A549 (cell line): Measurements from ENCODE around the gene EWSR1. TPM values are rescaled to one million over a fixed set of nuclear protein-coding genes. Genes with fewer than 3 reads are reported as not detected.
"Not testable (repeated sequence)": the region's sequence is repeated elsewhere in the genome, so short reads cannot be mapped to it uniquely, and the experiment has no call there.

Experiments
- ATAC-seq, 2 experiments: fragments of 200-7000 bp in 1 of 2; fragments of >200 bp in 1 of 2; cut with Nextera tagmentation in 1 of 2; cut with Tn5 transposase in 1 of 2; 3 replicates each; pipeline versions ENCODE4 v1.8.0 to v1.9.1; 2018 to 2020; ENCODE audit warnings: mild to moderate bottlenecking in 1 of 2, moderate library complexity in 1 of 2
- CTCF ChIA-PET: fragments of 300-600 bp; sonication (Branson Sonifier 250); formaldehyde crosslinking; extraction: SDS; loops from one replicate; lab custom pipeline; 2021; ENCODE audit warnings: antibody characterized with exemption, inconsistent platforms; lab: Yijun Ruan, JAX
- POLR2A ChIA-PET: fragments of 350-600 bp; formaldehyde crosslinking; extraction: SDS; loops from one replicate; lab custom pipeline; 2021; ENCODE audit warnings: antibody characterized with exemption, inconsistent platforms; lab: Yijun Ruan, JAX
- DNase-seq, 2 experiments: peaks; one replicate each; pipeline versions ENCODE4 v3.0.0 to v3.0.0-alpha.2; 2011 to 2016; ENCODE audit warnings: low read depth in 1 of 2, low spot score in 1 of 2
- FAIRE-seq: peaks from 2 replicates; lab custom pipeline; 2011; peaks lifted over from hg19 to GRCh38; lab: Jason Lieb, UNC
- H3K27ac ChIP-seq, 2 experiments: fragments of >200 bp; sonication (Bioruptor Twin); formaldehyde crosslinking; 3 replicates each; pipeline ENCODE4 v1.5.1; 2016 to 2017
- H3K4me1 ChIP-seq: fragments of >200 bp; sonication (Bioruptor Twin); formaldehyde crosslinking; 3 replicates; pipeline ENCODE4 v1.6.1; 2016
- H3K4me2 ChIP-seq: fragments of >200 bp; sonication (Bioruptor Twin); formaldehyde crosslinking; 3 replicates; pipeline ENCODE4 v1.6.1; 2016
- H3K4me3 ChIP-seq: fragments of >200 bp; sonication (Bioruptor Twin); formaldehyde crosslinking; 3 replicates; pipeline ENCODE4 v1.5.1; 2016
- H3K9me3 ChIP-seq: fragments of >200 bp; sonication (Bioruptor Twin); formaldehyde crosslinking; 3 replicates; pipeline ENCODE4 v1.6.1; 2016
- CBX2 ChIP-seq: fragments of 200-600 bp; sonication (generic); IDR thresholded peaks from 2 replicates; pipeline ENCODE4 v1.6.1; 2016; ENCODE audit warnings: low read depth, mild to moderate bottlenecking, borderline replicate concordance
- CBX8 ChIP-seq: fragments of 200-600 bp; sonication (generic); IDR thresholded peaks from 2 replicates; pipeline ENCODE4 v1.6.1; 2016
- CHD4 ChIP-seq: fragments of 200-600 bp; sonication (generic); IDR thresholded peaks from 2 replicates; pipeline ENCODE4 v1.6.1; 2016; ENCODE audit warnings: antibody characterized with exemption, mild to moderate bottlenecking, borderline replicate concordance
- EHF ChIP-seq: fragments of 250-450 bp; sonication (Bioruptor Pico); IDR thresholded peaks from 2 replicates; pipeline ENCODE4 v1.5.0; 2020; ENCODE audit warnings: mild to moderate bottlenecking
- FOXS1 ChIP-seq: fragments of 250-450 bp; sonication (Bioruptor Pico); IDR thresholded peaks from 2 replicates; pipeline ENCODE4 v1.5.0; 2020; ENCODE audit warnings: mild to moderate bottlenecking, moderate library complexity
- HEYL ChIP-seq: fragments of 250-450 bp; sonication (Bioruptor Pico); IDR thresholded peaks from 2 replicates; pipeline ENCODE4 v1.8.0; 2021; ENCODE audit warnings: mild to moderate bottlenecking, moderate library complexity
- HOXB5 ChIP-seq: fragments of 250-450 bp; sonication (Bioruptor Pico); IDR thresholded peaks from 2 replicates; pipeline ENCODE4 v1.5.0; 2020; ENCODE audit warnings: mild to moderate bottlenecking, moderate library complexity
- JUN ChIP-seq, 2 experiments: fragments of >200 bp; sonication (Bioruptor Twin); formaldehyde crosslinking; IDR thresholded peaks; 2 replicates in 1 of 2; 3 replicates in 1 of 2; pipeline ENCODE4 v1.6.1; 2016 to 2017
- KDM5A ChIP-seq: fragments of 200-600 bp; sonication (generic); IDR thresholded peaks from 2 replicates; pipeline ENCODE4 v1.6.1; 2016; ENCODE audit warnings: antibody characterized with exemption, mild to moderate bottlenecking
- MAZ ChIP-seq: fragments of 150-350 bp; IDR thresholded peaks from 2 replicates; pipeline ENCODE4 v1.6.1; 2014; ENCODE audit warnings: antibody characterized with exemption, low read depth, low read length, borderline replicate concordance
- RFX5 ChIP-seq: fragments of 450-650 bp; IDR thresholded peaks from 2 replicates; pipeline ENCODE4 v1.7.1; 2014; ENCODE audit warnings: antibody characterized with exemption, mild to moderate bottlenecking, moderate library complexity
- SMC3 ChIP-seq: fragments of >200 bp; sonication (Bioruptor Twin); formaldehyde crosslinking; IDR thresholded peaks from 3 replicates; pipeline ENCODE4 v1.6.1; 2018; ENCODE audit warnings: inconsistent platforms
- SREBF2 ChIP-seq: fragments of 450-650 bp; IDR thresholded peaks from 2 replicates; pipeline ENCODE4 v1.6.1; 2014; ENCODE audit warnings: mild to moderate bottlenecking, moderate library complexity
- ZFP36 ChIP-seq: fragments of 450-650 bp; IDR thresholded peaks from 2 replicates; pipeline ENCODE4 v1.6.1; 2014; ENCODE audit warnings: borderline replicate concordance; ENCODE audit not compliant: partially characterized antibody
- WGBS: methylation state at CpG from one replicate; pipeline ENCODE4 v1.1.6; 2017; ENCODE audit errors: missing lambda C conversion rate; 5-methylcytosine and 5-hydroxymethylcytosine counted together
- polyA plus RNA-seq, 4 experiments: library from polyadenylated mRNA; depleted of rRNA in 3 of 4; stranded (reverse); fragments of >200 nt; fragmentation: RNase III in 1 of 4; extraction: RNeasy Plus Mini Kit Qiagen cat#74134 plus additional on column Dnase treatment in 1 of 4; gene quantifications; 2 replicates in 3 of 4; 3 replicates in 1 of 4; pipeline ENCODE4 v1.2.3, GENCODE V29; 2011 to 2017
- TF ChIP-seq, protein P1 (sequence below): fragments of >200 bp; sonication (Bioruptor Twin); formaldehyde crosslinking; IDR thresholded peaks from 3 replicates; pipeline ENCODE4 v1.6.1; 2016
- TF ChIP-seq, protein P2 (sequence below): fragments of 250-450 bp; sonication (Bioruptor Pico); IDR thresholded peaks from 2 replicates; pipeline ENCODE4 v1.5.0; 2020; ENCODE audit warnings: low read depth, mild to moderate bottlenecking, moderate library complexity

Gene EWSR1
- polyA plus RNA-seq, 2 of the 4 experiments (the other 2 are of a cell fraction), result 146 to 281 TPM

DNA sequence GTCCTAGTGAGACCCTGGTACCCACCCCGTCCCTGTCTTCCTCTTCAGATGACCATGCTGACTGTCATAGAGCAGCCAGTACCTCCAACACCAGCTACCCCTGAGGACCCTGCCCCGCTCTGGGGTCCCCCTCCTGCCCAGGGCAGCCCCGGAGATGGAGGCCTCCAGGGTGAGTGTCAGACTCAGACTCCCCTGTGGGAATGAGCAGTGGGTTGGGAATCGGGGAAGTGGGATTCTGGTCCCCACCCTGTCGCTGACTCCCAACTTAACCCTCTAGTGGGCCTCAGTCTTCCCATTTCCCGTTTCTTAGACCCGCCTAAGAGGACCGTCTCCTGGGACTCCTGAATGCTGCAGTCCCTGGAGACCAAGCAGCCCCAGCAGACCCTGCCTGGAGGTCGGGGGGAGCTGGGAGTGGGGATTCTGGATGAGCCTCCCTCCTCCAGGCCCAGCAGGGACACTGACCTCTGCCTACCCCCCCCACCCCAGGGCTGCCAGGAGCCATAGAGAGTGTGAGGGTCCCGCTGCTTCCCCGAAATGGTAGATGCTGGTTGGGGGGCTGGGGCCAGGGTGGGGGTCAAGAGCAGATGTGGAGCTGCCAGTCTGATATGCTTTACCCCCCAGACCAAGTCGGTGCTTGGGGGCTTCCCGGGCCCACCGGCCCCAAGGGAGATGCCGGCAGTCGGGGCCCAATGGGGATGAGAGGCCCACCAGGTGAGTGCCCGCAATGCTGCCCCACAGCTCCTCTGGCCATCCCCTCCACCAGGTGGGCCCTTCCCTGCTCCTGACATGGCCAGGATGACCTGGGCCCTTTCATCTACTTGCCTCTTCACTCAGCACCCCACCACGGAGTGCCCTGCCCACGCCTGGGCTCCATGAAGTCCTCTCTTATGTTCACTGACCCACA is 36.8 kb upstream of the EWSR1 start:
- FAIRE-seq, result no peak
- no peak overlapping the region for H3K27ac ChIP-seq
- 61% methylated on average over 8 of the region's 19 CpGs for WGBS
- POLR2A ChIA-PET, result no interaction called here
- H3K9me3 ChIP-seq, result no peaks in the 10 kb centered on the region
- H3K4me1 ChIP-seq, result no peaks in the 10 kb centered on the region
- H3K4me3 ChIP-seq, result no peak overlapping the region
- TF ChIP-seq FOXS1, result no peak
- TF ChIP-seq RFX5, result no peak
- TF ChIP-seq, protein P1, sequence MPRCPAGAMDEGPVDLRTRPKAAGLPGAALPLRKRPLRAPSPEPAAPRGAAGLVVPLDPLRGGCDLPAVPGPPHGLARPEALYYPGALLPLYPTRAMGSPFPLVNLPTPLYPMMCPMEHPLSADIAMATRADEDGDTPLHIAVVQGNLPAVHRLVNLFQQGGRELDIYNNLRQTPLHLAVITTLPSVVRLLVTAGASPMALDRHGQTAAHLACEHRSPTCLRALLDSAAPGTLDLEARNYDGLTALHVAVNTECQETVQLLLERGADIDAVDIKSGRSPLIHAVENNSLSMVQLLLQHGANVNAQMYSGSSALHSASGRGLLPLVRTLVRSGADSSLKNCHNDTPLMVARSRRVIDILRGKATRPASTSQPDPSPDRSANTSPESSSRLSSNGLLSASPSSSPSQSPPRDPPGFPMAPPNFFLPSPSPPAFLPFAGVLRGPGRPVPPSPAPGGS, result no peak
- no peak for TF ChIP-seq KDM5A
- TF ChIP-seq SREBF2, result no peak
- no peak for TF ChIP-seq CBX8
- no peak for TF ChIP-seq ZFP36
- no peak for TF ChIP-seq EHF
- no peak for TF ChIP-seq SMC3
- no peak for TF ChIP-seq CHD4
- no peak for TF ChIP-seq CBX2
- no peak for TF ChIP-seq JUN (IDR thresholded peaks at IDR 0.05)
- TF ChIP-seq MAZ, result no peak
- TF ChIP-seq HEYL (CRISPR knock-in tag), result no peak
- TF ChIP-seq, all 56 proteins: peak for 0
- DNase-seq (no peak), ATAC-seq (no peak)
- no peak overlapping the region for H3K4me2 ChIP-seq
- CTCF ChIA-PET, result interaction anchor here (1.1 to 4.6 kb wide), 3 partner anchors 14 to 25 kb away, joined by 3 to 26 read pairs (median 4); partner anchors contain the start of gene EMID1

DNA sequence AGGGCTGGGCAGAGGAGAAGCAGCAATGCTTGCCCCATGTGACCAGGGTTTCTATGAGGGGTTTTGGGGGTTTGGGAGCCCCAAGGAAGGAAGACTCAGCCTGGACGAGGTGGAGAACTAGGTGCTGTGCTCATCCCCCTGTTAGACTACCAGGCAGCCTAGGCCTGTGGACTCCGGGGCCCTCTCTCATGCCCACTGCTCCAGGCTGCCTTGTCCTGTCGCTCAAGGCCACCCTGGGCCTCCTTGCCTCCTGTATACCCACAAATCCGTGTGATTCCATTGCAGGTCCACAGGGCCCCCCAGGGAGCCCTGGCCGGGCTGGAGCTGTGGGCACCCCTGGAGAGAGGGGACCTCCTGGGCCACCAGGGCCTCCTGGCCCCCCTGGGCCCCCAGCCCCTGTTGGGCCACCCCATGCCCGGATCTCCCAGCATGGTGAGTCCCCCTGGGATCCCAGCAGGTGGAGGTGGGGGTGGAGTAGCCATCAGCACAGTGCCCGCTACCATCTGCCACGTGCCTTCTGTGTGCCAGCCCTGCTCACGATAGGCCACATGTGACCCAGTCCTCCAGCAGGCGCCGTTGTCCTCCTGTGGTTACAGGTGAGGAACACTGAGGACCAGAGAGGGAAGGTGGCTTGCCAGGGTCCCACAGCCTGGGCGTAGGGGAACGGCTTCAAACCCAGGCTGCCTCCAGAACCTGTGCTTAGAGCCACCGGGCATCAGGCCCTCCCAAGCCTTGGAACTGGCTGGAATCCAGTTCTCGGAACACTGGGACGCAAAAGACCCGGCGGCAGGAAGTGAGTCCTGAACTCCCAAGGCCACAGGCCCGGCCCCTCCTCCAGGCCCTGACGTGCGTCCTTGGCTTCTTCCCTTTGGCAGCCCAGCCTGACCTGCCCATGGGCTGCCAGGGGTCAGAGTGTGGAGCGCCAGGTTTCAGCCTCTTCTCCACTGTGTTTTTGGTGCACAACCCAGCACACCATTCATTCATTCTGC is 35.8 kb upstream of the EWSR1 start:
- no peak for FAIRE-seq
- ChIA-PET POLR2A (no interaction called here), CTCF (interaction anchor here (4.6 to 5.2 kb wide), 2 partner anchors 13 kb away, joined by 26 to 35 read pairs; no protein-coding TSS in a partner anchor)
- Histone ChIP-seq H3K9me3 (no peaks in the 10 kb centered on the region), H3K4me1 (no peaks in the 10 kb centered on the region), H3K4me3 (no peak overlapping the region), H3K4me2 (no peak overlapping the region), H3K27ac (no peak overlapping the region)
- no peak for DNase-seq
- 77% methylated on average over 8 of the region's 22 CpGs for WGBS
- no peak for ATAC-seq
- TF ChIP-seq MAZ, result no peak

DNA sequence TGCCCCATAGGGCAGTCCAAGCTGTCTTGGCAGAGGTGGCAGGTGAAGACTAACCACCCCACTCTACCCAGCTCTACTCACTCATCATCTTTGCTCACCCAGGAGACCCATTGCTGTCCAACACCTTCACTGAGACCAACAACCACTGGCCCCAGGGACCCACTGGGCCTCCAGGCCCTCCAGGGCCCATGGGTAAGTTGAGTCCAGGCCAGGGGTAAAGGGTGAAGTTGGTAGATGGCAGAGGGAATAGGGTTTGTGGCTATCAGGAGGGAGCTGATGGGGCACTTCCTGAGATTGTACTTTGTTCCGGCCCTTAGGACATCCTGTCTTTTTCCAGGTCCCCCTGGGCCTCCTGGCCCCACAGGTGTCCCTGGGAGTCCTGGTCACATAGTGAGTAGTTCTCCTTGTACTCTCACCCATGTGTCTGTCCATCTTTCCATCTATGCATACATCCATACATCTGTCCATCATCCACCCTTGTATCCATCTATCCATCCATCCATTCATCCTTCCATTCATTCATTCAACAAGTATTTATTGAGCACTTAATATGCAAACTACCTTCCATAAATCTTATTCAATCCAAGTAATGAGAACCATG is 34.7 kb upstream of the EWSR1 start:
- FAIRE-seq (no peak), ATAC-seq (no peak), DNase-seq (no peak)
- ChIA-PET CTCF (interaction anchor here (5.2 kb wide), 1 partner anchor 12 kb away, joined by 35 read pairs; no protein-coding TSS in a partner anchor), POLR2A (no interaction called here)
- TF ChIP-seq, protein P2, sequence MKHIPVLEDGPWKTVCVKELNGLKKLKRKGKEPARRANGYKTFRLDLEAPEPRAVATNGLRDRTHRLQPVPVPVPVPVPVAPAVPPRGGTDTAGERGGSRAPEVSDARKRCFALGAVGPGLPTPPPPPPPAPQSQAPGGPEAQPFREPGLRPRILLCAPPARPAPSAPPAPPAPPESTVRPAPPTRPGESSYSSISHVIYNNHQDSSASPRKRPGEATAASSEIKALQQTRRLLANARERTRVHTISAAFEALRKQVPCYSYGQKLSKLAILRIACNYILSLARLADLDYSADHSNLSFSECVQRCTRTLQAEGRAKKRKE (CRISPR knock-in tag), result no peak
- no peak for TF ChIP-seq CBX8
- no peak for TF ChIP-seq HOXB5
- H3K9me3 ChIP-seq, result no peaks in the 10 kb centered on the region
- WGBS, result 80% methylated on average over 1 of the region's 1 CpG
- no peak overlapping the region for H3K4me2 ChIP-seq
- H3K4me3 ChIP-seq, result no peak overlapping the region
- H3K27ac ChIP-seq, result no peak overlapping the region
- H3K4me1 ChIP-seq, result no peaks in the 10 kb centered on the region

DNA sequence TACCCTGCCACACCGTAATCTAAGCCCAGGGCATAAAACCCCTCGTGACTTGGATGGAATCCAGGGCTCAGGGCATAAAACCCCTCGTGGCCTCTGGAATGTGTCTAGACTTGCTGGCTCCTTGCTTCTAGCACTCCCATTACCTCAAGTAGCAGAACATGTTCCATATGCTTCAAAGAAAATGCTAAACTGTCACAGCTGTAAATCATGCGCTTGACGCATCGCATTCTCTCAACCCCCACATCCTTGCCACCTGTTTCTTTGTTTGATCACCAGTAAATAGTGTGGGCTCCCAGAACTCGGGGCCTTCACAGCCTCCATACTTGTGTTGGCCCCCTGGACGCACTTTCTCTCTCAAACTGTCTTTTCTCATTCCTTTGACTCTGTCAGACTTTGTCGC is 27.6 kb upstream of the EWSR1 start:
- POLR2A ChIA-PET, FAIRE-seq, CTCF ChIA-PET, H3K27ac ChIP-seq, H3K4me1 ChIP-seq, H3K4me2 ChIP-seq, H3K4me3 ChIP-seq, DNase-seq, ATAC-seq: not testable (repeated sequence)
- H3K9me3 ChIP-seq, result peaks cover 14% of the 10 kb centered on the region
- WGBS, result 56% methylated on average over 9 of the region's 9 CpGs
